GM18520 (cell line): ENCODE data around the gene DRD4.

Experiments
- ATAC-seq: cut with Tn5 transposase; IDR thresholded peaks from one replicate; pipeline ENCODE4 v1.9.1; 2021; ENCODE audit not compliant: unreplicated experiment

DRD4 gene

GRCh38 chr11:636511-637332, at the start of gene DRD4:
DRD4 (plus strand) TSS chr11:637269; CDS start chr11:637305, 36 bp downstream.
- no peak for ATAC-seq

- no peak for ATAC-seq
Observed at GRCh38 chr11:587546-587945, 49.5 kb upstream of the DRD4 start.

DNA sequence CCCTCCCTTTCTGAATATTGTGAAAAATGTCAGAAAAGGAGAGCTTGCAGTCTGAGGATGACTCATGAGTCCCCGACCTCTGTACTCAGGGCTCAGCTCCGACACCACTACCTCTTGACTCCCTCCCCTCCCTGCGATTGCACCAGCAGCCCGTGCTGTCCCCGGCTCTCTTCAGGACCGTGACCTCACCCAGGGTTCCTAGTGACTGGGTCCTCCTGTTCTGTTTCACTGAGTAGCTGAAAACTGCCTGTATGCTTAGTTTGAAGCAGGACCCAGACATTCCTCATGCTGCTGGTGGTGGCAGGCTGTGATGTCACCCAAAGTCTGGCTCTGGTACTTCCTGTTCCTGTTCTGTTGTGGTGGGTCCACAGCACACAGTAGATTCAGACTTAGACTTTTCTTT, 49.1 kb upstream of the DRD4 start:
- ATAC-seq: no peak

- no peak for ATAC-seq
Observed at GRCh38 chr11:589798-590197, 47.3 kb upstream of the DRD4 start.

- ATAC-seq: no peak
Observed at GRCh38 chr11:590997-591396, 46.1 kb upstream of the DRD4 start.

DNA sequence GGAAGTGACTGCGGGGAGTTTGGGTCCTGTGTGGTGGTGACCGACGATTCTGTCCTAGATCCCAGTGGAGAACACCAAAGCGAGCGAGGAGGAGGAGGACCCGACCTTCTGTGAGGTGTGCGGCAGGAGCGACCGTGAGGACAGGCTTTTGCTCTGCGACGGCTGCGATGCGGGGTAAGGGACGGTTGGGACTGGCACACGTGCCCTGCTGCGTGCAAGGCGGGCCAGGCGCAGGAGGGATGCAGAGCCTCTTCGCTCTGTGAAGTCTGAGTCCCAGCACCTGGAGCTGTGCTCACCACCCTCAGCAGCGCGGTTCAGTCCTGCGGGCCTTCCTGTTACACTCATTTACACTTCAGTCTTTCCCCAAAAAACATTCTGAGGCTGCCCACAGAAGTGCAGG, 44.6 kb upstream of the DRD4 start:
- no peak for ATAC-seq

DNA sequence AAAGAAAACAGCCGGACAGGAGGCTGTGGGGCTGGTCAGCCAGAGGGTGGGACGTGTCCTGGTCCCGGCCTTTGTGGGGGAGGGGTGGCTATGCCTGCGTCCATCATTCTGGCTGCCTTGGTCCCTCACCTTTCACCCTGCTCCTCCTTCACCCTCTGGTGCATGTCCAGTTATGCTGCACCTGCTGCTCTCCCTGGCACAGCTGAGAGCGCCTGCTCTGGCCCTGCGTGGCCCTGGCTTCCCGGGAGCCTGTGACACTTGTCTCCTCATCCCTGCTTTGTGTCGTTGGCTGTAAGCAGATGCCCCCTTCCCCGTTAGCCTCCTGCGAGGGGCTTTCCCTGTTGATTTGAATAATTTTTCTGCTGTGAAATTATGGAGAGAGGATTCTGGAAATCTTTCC, 44.2 kb upstream of the DRD4 start:
- ATAC-seq: no peak

GRCh38 chr11:593347-593746, 43.7 kb upstream of the DRD4 start:
- no peak for ATAC-seq

DNA sequence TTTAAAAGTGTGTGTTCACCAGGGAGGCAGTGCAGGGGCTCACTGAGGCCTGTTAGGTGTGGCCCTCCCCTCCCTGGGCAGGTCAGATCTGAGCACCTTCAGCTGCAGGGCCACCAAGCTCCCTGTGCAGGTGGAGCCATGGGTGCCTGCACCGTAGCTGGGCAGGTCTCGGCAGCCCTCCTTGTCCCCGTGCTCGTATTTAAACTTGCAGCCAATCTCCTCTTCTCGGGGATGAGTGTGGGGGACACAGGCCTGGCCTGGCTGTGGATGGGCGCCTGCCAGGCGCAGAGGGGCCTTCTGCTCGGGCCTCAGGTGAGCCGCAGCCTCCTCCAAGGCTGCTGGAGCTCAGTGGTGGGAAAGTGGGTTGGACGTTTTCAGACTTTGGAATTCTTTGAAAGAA, 41.7 kb upstream of the DRD4 start:
- ATAC-seq: no peak

DNA sequence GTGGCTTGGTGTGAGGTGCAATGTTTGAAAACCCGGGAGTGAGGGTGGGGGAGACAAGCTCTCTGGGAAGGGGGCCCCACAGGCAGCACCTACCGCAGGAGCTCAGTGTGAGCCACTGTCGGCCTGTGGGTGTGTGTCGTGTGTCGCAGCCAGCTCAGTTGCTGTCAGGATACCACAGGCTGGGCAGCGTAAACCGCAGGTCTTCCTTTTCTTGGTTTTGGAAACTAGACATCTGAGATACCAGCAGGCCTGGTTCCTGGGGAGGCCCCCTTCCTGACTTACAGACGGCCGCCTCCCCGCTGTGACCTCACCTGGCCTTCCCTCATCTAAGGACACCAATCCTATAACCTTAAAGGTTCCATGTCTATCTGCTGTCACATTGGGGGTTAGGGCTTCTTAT, 40.7 kb upstream of the DRD4 start:
- no peak for ATAC-seq

- no peak for ATAC-seq
Observed at GRCh38 chr11:597166-597725, 39.8 kb upstream of the DRD4 start.

GRCh38 chr11:598005-598680, 38.9 kb upstream of the DRD4 start:
- no peak for ATAC-seq

- ATAC-seq: no peak
Observed at GRCh38 chr11:601573-602245, 35.4 kb upstream of the DRD4 start.

DNA sequence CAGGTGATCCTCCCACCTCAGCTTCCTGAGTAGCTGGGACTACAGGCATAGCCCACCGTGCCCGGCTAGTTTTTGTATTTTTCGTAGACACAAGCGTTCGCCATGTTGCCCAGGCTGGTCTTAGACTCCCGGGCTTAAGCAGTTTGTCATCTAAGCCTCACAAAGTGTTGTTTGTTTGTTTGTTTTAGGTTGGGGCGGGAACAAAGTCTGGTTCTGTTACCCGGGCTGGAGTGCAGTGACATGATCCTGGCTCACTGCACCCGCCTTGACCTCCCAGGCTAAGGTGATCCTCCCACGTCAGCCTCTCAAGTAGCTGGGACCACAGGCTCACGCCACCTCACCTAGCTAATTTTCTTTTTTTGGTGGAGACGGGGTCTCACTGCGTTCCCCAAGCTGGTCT, 33.9 kb upstream of the DRD4 start:
- ATAC-seq: no peak

DNA sequence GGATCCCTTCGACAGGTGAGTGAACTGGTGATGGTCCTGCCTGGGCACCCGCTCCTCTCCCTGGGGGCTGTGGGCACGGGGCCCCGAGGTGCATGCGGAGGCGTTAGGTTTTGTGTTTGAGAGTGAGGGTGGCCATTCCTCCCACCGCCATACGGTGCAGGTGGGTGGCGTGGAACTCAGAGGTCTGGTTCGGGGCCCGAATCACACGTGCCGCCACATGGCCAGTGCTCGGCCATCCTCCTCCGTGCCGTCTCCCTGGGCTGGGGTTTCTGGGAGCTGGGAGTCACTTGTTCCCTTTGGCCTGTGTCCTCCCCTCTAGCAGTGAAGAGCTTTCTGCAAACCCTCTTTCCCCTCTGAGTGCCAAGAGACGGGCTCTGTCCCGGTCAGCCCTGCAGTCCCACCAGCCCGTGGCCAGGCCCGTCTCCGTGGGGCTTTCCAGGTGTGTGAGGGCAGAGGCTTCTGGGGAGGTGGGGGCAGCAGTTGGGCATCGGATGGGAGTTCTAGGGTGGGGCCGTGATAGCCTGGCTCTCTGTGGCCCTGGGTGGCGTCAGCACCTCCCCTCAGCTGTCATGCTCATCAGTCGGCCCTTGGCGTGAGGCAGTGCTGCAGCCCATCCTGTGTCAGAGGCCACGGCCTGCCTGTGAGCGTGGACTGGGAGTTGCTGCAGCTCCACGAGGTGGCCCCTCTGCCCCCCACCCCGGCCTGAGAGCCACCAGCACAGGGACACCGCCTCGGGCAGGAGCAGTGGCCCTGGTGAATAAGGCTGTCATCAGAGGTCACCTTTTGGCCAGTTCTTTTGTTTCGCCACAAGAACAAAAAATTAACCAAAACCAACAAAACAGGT, 31.6 kb upstream of the DRD4 start:
- ATAC-seq: no peak

DNA sequence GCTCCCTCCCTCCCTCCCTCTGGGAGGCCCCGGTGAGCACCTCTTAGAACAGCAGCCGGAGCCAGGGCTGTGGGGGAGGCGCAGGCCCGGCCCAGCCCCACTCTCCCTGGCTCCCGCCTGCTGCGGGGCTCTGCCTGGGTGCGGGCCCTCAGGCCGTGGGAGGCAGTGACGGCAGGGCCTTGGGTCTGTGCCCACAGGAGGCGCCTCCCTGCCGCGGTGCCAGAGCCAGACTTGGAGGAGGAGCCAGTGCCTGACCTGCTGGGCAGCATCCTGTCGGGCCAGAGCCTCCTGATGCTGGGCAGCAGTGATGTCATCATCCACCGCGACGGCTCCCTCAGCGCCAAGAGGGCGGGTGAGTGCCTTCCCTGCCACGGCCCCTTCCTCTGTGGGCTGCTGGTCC, 30.8 kb upstream of the DRD4 start:
- ATAC-seq: no peak

GRCh38 chr11:607020-607780, 29.9 kb upstream of the DRD4 start:
- no peak for ATAC-seq

- ATAC-seq: no peak
Observed at GRCh38 chr11:607971-608659, 29.0 kb upstream of the DRD4 start.

GRCh38 chr11:608791-609251, 28.2 kb upstream of the DRD4 start:
- ATAC-seq: no peak
